Suprapubic skin (tissue), 4 donors: ENCODE results near the gene KAT5. TPM values are rescaled to one million over a fixed set of nuclear protein-coding genes. Genes with fewer than 3 reads are reported as not detected.

Source experiments
- DNase-seq, 2 donors: peaks; one replicate each; pipeline ENCODE4 v3.0.0-alpha.2; 2019; ENCODE audit warnings: low spot score in 2 of 2
- H3K27ac ChIP-seq: fragments of 200-600 bp; sonication (generic); one replicate; pipeline ENCODE4 v1.5.1; 2019
- H3K27me3 ChIP-seq: fragments of 200-600 bp; sonication (generic); one replicate; pipeline ENCODE4 v1.5.1; 2019
- H3K36me3 ChIP-seq: fragments of 200-600 bp; sonication (generic); one replicate; pipeline ENCODE4 v1.5.1; 2019
- H3K4me1 ChIP-seq: fragments of 200-600 bp; sonication (generic); one replicate; pipeline ENCODE4 v1.5.1; 2019
- H3K4me3 ChIP-seq: fragments of 200-600 bp; sonication (generic); one replicate; pipeline ENCODE4 v1.5.1; 2019; ENCODE audit warnings: mild to moderate bottlenecking
- H3K9me3 ChIP-seq: fragments of 200-600 bp; sonication (generic); one replicate; pipeline ENCODE4 v1.5.1; 2019
- EP300 ChIP-seq: sonication (generic); formaldehyde crosslinking; IDR thresholded peaks from one replicate; pipeline ENCODE4 v1.6.1; 2017; ENCODE audit warnings: antibody characterized with exemption
- POLR2A ChIP-seq, 2 donors: fragments of 450-650 bp; IDR thresholded peaks; one replicate each; pipeline ENCODE4 v1.6.1; 2017; ENCODE audit warnings: antibody characterized with exemption in 2 of 2, mild to moderate bottlenecking in 2 of 2, moderate library complexity in 2 of 2
- POLR2AphosphoS5 ChIP-seq, 3 donors: sonication (generic); formaldehyde crosslinking; IDR thresholded peaks; one replicate each; pipeline ENCODE4 v1.6.1; 2017; ENCODE audit warnings: antibody characterized with exemption in 3 of 3
- WGBS: methylation state at CpG from one replicate; pipeline ENCODE4 v1.1.5; 2018; 5-methylcytosine and 5-hydroxymethylcytosine counted together
- total RNA-seq, 4 donors: library from RNA; depleted of rRNA; stranded (reverse); fragments of >200 nt; gene quantifications; one replicate each; pipeline ENCODE4 v1.1.0, GENCODE V29; 2016
- TF ChIP-seq, protein P1 (sequence below), 2 donors: fragments of 200-600 bp in 1 of 2; fragments of 450-650 bp in 1 of 2; sonication (generic) in 1 of 2; IDR thresholded peaks; one replicate each; pipeline ENCODE4 v1.5.1; 2016 to 2019; ENCODE audit warnings: antibody characterized with exemption in 2 of 2, mild to moderate bottlenecking in 1 of 2, moderate library complexity in 1 of 2

The KAT5 gene
- total RNA-seq, 4 donors from 2014 or later: 69.8 to 103 (median 77.5) TPM

DNA sequence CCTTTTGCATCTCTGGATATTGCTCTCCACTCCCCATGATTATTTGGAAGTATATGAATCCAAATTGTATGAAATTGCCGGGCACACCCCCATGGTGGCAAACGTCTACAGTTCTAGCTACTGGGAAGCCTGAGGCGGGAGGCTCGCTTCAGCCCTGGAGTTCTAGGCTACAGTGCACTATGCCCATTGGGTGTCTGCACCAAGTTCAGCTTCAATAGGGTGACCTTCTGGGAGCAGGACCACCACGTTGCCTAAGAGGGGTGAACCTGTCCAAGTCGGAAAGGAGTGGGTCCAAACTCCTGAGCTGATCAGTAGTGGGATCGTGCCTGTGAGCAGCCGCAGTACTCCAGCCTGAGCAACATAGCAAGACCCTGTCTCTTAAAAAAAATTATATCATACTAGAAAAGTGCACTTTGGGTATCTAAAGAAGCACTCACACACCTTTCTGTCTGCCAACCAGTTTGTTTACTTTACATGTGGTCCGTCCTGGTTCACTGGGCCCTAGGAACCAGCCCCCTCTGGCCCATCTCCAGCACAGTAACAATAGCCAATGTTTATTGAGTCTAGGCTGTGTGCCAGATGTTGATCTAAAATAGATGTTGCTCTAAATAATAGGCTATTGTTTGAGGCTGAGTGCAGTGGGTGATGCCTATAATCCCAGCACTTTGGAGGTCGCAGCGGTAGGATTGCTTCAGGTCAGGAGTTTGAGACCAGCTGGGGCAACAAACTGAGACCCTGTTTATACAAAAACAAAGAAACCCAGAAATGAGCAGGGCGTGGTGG lies 16.4 kb upstream of the KAT5 start:
- no peak for DNase-seq
- Histone ChIP-seq H3K4me3 (no peak overlapping the region), H3K4me1 (peaks cover 3% of the 10 kb centered on the region), H3K27me3 (no peaks in the 10 kb centered on the region), H3K9me3 (no peaks in the 10 kb centered on the region), H3K27ac (no peak overlapping the region), H3K36me3 (no peaks in the 10 kb centered on the region)
- TF ChIP-seq, protein P1, sequence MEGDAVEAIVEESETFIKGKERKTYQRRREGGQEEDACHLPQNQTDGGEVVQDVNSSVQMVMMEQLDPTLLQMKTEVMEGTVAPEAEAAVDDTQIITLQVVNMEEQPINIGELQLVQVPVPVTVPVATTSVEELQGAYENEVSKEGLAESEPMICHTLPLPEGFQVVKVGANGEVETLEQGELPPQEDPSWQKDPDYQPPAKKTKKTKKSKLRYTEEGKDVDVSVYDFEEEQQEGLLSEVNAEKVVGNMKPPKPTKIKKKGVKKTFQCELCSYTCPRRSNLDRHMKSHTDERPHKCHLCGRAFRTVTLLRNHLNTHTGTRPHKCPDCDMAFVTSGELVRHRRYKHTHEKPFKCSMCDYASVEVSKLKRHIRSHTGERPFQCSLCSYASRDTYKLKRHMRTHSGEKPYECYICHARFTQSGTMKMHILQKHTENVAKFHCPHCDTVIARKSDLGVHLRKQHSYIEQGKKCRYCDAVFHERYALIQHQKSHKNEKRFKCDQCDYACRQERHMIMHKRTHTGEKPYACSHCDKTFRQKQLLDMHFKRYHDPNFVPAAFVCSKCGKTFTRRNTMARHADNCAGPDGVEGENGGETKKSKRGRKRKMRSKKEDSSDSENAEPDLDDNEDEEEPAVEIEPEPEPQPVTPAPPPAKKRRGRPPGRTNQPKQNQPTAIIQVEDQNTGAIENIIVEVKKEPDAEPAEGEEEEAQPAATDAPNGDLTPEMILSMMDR (IDR thresholded peaks at IDR 0.05): no peak
- TF ChIP-seq POLR2A (IDR thresholded peaks at IDR 0.05) (no peak), POLR2AphosphoS5 (IDR thresholded peaks at IDR 0.05) (no peak), EP300 (no peak)
- whole genome bisulfite sequencing: 74% methylated on average over 12 of the region's 12 CpGs

DNA sequence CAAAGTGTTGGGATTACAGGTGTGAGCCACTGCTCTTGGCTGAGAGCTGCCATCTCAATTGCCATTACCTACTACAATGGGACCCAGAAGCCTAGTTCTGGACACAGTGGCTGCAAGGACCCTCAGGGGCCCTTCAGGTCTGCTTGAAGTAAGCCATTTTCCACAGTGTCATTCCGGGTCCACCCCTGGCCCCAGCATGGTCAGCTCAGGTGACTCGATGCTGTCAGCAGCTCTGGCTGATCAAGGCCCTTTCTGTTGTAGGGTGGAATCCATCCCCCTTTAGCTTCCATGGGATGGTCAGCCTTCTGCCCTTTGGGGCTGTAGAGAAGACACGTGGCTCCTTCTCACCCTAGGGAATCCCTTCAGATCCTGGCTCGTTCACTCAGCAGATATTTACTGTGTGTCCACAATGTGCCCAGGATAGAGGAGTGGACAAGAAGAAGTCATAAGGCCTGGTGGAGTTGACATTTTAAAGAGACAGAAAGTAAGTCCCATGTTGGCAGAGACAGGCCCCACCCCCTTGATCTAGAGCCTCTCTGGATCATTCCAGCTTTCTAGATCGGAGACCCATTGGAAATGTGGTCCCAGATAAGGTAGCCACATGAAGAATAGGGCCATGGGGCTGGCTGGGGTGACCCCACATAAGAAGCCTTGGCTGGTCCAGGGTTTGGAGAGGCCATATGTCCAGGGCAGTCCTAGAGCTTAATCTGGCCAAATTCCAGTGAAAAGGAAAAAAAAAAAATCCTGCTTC lies 15.1 kb upstream of the KAT5 start:
- peaks cover 3% of the 10 kb centered on the region for H3K4me1 ChIP-seq
- DNase-seq: no peak
- no peaks in the 10 kb centered on the region for H3K36me3 ChIP-seq
- H3K27ac ChIP-seq: no peak overlapping the region
- WGBS: 83% methylated on average over 4 of the region's 5 CpGs
- H3K4me3 ChIP-seq: no peak overlapping the region
- H3K9me3 ChIP-seq: no peaks in the 10 kb centered on the region
- no peaks in the 10 kb centered on the region for H3K27me3 ChIP-seq
- TF ChIP-seq EP300 (no peak), POLR2A (IDR thresholded peaks at IDR 0.05) (no peak), POLR2AphosphoS5 (IDR thresholded peaks at IDR 0.05) (no peak)
- TF ChIP-seq, protein P1 (IDR thresholded peaks at IDR 0.05): no peak

DNA sequence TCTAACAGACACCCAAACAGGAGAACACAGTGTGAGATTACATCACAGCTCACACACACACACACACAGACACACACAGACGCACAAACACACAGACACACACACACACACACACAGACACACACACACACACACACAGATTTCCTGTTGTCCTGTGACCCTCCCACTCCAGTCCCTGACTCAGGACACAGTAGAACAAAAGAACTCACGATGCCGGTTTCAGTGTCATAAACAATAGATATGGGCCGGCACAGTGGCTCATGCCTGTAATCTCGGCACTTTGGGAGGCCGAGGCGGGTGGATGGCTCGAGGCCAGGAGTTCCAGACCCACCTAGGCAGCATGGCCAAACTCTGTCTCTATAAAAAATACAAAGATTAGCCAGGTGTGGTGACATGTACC lies 13.8 kb upstream of the KAT5 start:
- Histone ChIP-seq H3K4me1 (peaks cover 3% of the 10 kb centered on the region), H3K27me3 (no peaks in the 10 kb centered on the region), H3K36me3 (no peaks in the 10 kb centered on the region), H3K9me3 (no peaks in the 10 kb centered on the region), H3K4me3 (no peak overlapping the region), H3K27ac (no peak overlapping the region)
- TF ChIP-seq POLR2AphosphoS5 (IDR thresholded peaks at IDR 0.05): no peak
- TF ChIP-seq, protein P1 (IDR thresholded peaks at IDR 0.05): no peak
- TF ChIP-seq POLR2A (IDR thresholded peaks at IDR 0.05): no peak
- no peak for TF ChIP-seq EP300
- 59% methylated on average over 8 of the region's 8 CpGs for WGBS
- no peak for DNase-seq

DNA sequence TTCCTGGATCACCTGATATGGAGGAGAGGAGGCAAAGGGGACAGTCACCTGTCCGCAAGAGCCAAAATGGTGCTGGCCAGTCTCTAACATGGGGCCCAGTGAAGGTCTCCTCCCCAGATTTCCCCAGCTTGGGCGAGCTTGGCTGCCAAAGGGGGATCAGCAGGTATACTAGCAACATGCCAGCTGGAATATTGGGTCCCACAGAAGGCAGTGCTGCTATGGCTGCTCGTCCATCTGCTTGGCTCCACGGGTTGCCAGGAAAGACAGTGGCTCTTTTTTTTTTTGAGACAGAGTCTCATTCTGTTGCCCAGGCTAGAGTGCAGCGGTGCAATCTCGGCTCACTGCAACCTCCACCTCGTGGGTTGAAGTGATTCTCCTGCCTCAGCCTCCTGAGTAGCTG lies 12.7 kb upstream of the KAT5 start:
- DNase-seq: no peak
- H3K4me3 ChIP-seq: no peak overlapping the region
- WGBS: 66% methylated on average over 7 of the region's 7 CpGs
- TF ChIP-seq, protein P1 (IDR thresholded peaks at IDR 0.05): no peak
- TF ChIP-seq POLR2A (IDR thresholded peaks at IDR 0.05) (no peak), POLR2AphosphoS5 (IDR thresholded peaks at IDR 0.05) (no peak), EP300 (no peak)
- no peak overlapping the region for H3K27ac ChIP-seq
- no peaks in the 10 kb centered on the region for H3K27me3 ChIP-seq
- H3K36me3 ChIP-seq: no peaks in the 10 kb centered on the region
- H3K4me1 ChIP-seq: peaks cover 3% of the 10 kb centered on the region
- no peaks in the 10 kb centered on the region for H3K9me3 ChIP-seq

DNA sequence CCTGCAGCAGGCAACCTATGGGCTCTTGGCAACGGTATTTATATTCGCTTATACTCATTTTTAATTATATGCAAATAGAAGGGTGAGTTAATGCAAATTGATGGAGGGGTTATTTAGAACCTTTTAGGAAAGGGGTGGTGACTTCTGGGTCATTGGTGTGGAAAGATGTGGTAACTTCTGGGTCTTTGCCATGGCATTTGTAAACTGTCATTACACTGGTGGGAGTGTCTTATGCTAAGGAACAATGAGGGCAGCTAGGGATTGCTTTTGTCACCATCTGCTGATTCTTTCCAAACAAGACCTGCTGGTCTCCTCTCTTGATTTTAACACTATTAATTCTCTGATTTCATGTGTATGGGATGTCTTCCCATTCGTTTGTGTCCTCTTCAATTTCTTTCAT lies 11.7 kb upstream of the KAT5 start:
- Histone ChIP-seq H3K4me1 (peaks cover 3% of the 10 kb centered on the region), H3K4me3 (no peak overlapping the region), H3K9me3 (no peaks in the 10 kb centered on the region), H3K27me3 (no peaks in the 10 kb centered on the region), H3K27ac (no peak overlapping the region), H3K36me3 (no peaks in the 10 kb centered on the region)
- DNase-seq: no peak
- 76% methylated on average over 3 of the region's 3 CpGs for WGBS
- TF ChIP-seq POLR2A (IDR thresholded peaks at IDR 0.05): no peak
- TF ChIP-seq, protein P1 (IDR thresholded peaks at IDR 0.05): no peak
- no peak for TF ChIP-seq EP300
- no peak for TF ChIP-seq POLR2AphosphoS5 (IDR thresholded peaks at IDR 0.05)
